Neural progenitor cell (in vitro differentiated cells): ENCODE measurements around the gene SLC45A3. TPM values are rescaled to one million over a fixed set of nuclear protein-coding genes. Genes with fewer than 3 reads are reported as not detected.

ENCODE experiments used
- DNase-seq: peaks from one replicate; pipeline ENCODE4 v3.0.0-alpha.2; 2016; ENCODE audit warnings: low spot score
- H2AFZ ChIP-seq: fragments of 200-600 bp; sonication (generic); replicated peaks from 2 replicates; pipeline ENCODE4 v1.6.1; 2016; ENCODE audit warnings: antibody characterized with exemption
- H3F3A ChIP-seq: fragments of 200-600 bp; sonication (generic); 2 replicates; pipeline ENCODE4 v1.6.1; 2016; ENCODE audit warnings: antibody characterized with exemption, low read depth
- H3K27ac ChIP-seq: fragments of 200-600 bp; sonication (generic); 2 replicates; pipeline ENCODE4 v1.5.1; 2016; ENCODE audit warnings: mild to moderate bottlenecking
- H3K27me3 ChIP-seq: fragments of 200-600 bp; sonication (generic); 2 replicates; pipeline ENCODE4 v1.6.1; 2016; ENCODE audit warnings: mild to moderate bottlenecking, moderate library complexity
- H3K36me3 ChIP-seq: fragments of 200-600 bp; sonication (generic); 2 replicates; pipeline ENCODE4 v1.5.1; 2016
- H3K4me1 ChIP-seq: fragments of 200-600 bp; sonication (generic); 2 replicates; pipeline ENCODE4 v1.6.1; 2016; ENCODE audit warnings: mixed run types
- H3K4me2 ChIP-seq: fragments of 200-600 bp; sonication (generic); 2 replicates; pipeline ENCODE4 v1.6.1; 2016
- H3K4me3 ChIP-seq: fragments of 200-600 bp; sonication (generic); 2 replicates; pipeline ENCODE4 v1.5.1; 2016
- H3K79me2 ChIP-seq: fragments of 200-600 bp; sonication (generic); 2 replicates; pipeline ENCODE4 v1.6.1; 2016; ENCODE audit warnings: low read depth
- H3K9ac ChIP-seq: fragments of 200-600 bp; sonication (generic); 2 replicates; pipeline ENCODE4 v1.6.1; 2016
- H3K9me3 ChIP-seq: fragments of 200-600 bp; sonication (generic); 2 replicates; pipeline ENCODE4 v1.5.1; 2016; ENCODE audit warnings: low read depth
- H4K20me1 ChIP-seq: fragments of 200-600 bp; sonication (generic); 2 replicates; pipeline ENCODE4 v1.6.1; 2016; ENCODE audit warnings: low read depth
- H3K27ac Mint-ChIP-seq: 3 replicates; pipeline ENCODE4 v1.8.0; 2021; ENCODE audit warnings: mixed read lengths
- H3K27me3 Mint-ChIP-seq: 2 replicates; pipeline ENCODE4 v1.8.0; 2022; ENCODE audit warnings: low read depth, mild to moderate bottlenecking, inconsistent platforms, moderate library complexity, mixed read lengths; ENCODE audit not compliant: insufficient read depth
- H3K36me3 Mint-ChIP-seq: 3 replicates; pipeline ENCODE4 v1.8.0; 2021; ENCODE audit warnings: mixed read lengths
- H3K4me1 Mint-ChIP-seq: 3 replicates; pipeline ENCODE4 v1.8.0; 2021; ENCODE audit warnings: mixed read lengths
- H3K4me3 Mint-ChIP-seq: 3 replicates; pipeline ENCODE4 v1.8.0; 2021; ENCODE audit warnings: mild to moderate bottlenecking, moderate library complexity, mixed read lengths
- H3K9me3 Mint-ChIP-seq: 3 replicates; pipeline ENCODE4 v1.8.0; 2020; ENCODE audit warnings: mixed read lengths
- CTCF ChIP-seq: fragments of 200-600 bp; sonication (generic); IDR thresholded peaks from 2 replicates; pipeline ENCODE4 v1.5.1; 2017; ENCODE audit warnings: antibody characterized with exemption, mild to moderate bottlenecking
- EZH2 ChIP-seq: fragments of 200-600 bp; sonication (generic); IDR thresholded peaks from 2 replicates; pipeline ENCODE4 v1.6.1; 2017; ENCODE audit warnings: antibody characterized with exemption, mild to moderate bottlenecking, moderate library complexity
- EZH2phosphoT487 ChIP-seq: fragments of 200-600 bp; sonication (generic); IDR thresholded peaks from 2 replicates; pipeline ENCODE4 v1.6.1; 2017; ENCODE audit warnings: antibody characterized with exemption
- total RNA-seq: library from RNA; depleted of rRNA; stranded (reverse); fragments of >200 nt; gene quantifications from 2 replicates; pipeline ENCODE4 v1.2.3, GENCODE V29; 2015; ENCODE audit warnings: low replicate concordance

SLC45A3 gene
- total RNA-seq, 1 donor from 2014 or later: 5.1 TPM

DNA sequence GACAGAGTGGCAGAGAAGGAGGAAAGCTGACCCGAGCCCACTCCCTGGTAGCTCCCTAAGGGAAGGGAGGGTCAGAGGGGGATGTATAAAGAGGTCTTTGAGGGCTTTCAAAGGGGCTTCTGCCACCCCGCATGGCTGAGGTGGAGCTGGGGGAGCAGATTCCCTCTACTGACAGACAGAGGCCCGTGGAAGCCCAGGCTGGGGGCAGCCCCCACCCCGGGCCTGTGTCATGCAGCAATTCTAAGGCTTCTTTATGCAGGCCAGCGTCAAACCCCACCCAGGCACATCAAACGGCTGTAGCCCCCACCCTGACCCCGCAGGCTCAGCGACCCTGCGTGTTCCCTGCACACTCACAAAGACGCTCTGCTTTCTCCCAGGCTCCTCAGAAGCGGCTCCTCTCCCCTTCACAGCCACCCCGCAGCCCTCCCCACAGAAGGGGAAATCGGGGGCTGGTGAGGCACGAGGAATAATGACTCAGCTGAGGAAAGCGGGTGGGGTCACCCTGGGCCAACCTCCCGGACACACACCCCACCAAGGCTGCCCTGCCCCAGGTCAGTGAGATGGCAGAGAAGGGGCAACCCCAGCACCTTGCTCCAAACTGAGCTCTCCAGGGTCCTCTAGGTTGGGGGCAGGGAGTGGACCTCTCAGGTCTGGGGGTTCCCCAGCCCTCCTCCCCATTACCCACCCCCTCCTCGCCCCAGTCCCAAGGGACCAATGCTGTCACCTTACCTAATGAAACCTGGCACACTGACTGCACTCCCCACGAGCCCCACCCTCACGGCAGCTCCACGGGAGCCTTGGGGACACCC, 10.8 kb downstream of the SLC45A3 start:
- peaks cover 85% of the 10 kb centered on the region for H3K4me1 Mint-ChIP-seq
- H3K4me3 Mint-ChIP-seq: peak overlapping the region; percentile 73
- peak overlapping the region; percentile 95 for H3K27ac ChIP-seq
- peaks cover 41% of the 10 kb centered on the region for H3K79me2 ChIP-seq
- no peak overlapping the region for H3K9ac ChIP-seq
- no peaks in the 10 kb centered on the region for H3K9me3 ChIP-seq
- H3K27ac Mint-ChIP-seq: peak overlapping the region; percentile 93
- H4K20me1 ChIP-seq: peaks cover 26% of the 10 kb centered on the region
- TF ChIP-seq EZH2 (no peak), EZH2phosphoT487 (no peak), CTCF (no peak)
- peak overlapping the region; percentile 43 for H3K4me3 ChIP-seq
- H3K36me3 Mint-ChIP-seq: no peaks in the 10 kb centered on the region
- peaks cover 72% of the 10 kb centered on the region for H3K4me1 ChIP-seq
- H3F3A ChIP-seq: peaks cover 67% of the 10 kb centered on the region
- peaks cover 4% of the 10 kb centered on the region for H3K27me3 Mint-ChIP-seq
- no peaks in the 10 kb centered on the region for H3K9me3 Mint-ChIP-seq
- no peaks in the 10 kb centered on the region for H3K36me3 ChIP-seq
- H2AFZ ChIP-seq: no peak overlapping the region
- no peaks in the 10 kb centered on the region for H3K27me3 ChIP-seq
- peak; percentile 36 for DNase-seq
- peak overlapping the region; percentile 88 for H3K4me2 ChIP-seq

DNA sequence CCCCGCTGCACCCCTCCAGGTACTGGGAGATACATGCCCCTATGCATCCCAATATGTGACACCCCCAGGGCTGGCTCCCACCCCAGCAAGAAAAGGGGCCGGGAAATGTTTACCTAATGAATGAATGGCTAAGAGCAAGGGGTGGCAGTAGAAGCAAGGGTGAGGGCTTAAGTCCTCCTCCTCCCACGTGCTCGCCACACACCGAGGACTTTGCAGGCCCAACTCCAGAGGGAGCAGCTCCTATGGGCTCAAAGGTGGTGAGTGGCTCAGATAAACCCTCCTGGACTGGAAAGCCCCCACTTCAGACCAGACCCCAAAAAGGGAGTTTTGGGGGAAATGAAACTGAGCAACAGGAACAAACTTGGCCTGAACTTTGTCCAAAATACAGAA, 11.4 kb downstream of the SLC45A3 start:
- Histone ChIP-seq H3K4me1 (peaks cover 72% of the 10 kb centered on the region), H3F3A (peaks cover 67% of the 10 kb centered on the region), H3K79me2 (peaks cover 41% of the 10 kb centered on the region), H3K27me3 (no peaks in the 10 kb centered on the region), H3K27ac (no peak overlapping the region), H3K9me3 (no peaks in the 10 kb centered on the region), H3K9ac (no peak overlapping the region), H3K36me3 (no peaks in the 10 kb centered on the region), H2AFZ (no peak overlapping the region), H4K20me1 (peaks cover 27% of the 10 kb centered on the region), H3K4me2 (peak overlapping the region; percentile 88), H3K4me3 (no peak overlapping the region)
- peak; percentile 25 for DNase-seq
- TF ChIP-seq CTCF (no peak), EZH2 (no peak), EZH2phosphoT487 (no peak)
- peaks cover 4% of the 10 kb centered on the region for H3K27me3 Mint-ChIP-seq
- peaks cover 84% of the 10 kb centered on the region for H3K4me1 Mint-ChIP-seq
- no peaks in the 10 kb centered on the region for H3K36me3 Mint-ChIP-seq
- no peaks in the 10 kb centered on the region for H3K9me3 Mint-ChIP-seq
- peak overlapping the region; percentile 67 for H3K4me3 Mint-ChIP-seq
- H3K27ac Mint-ChIP-seq: peak overlapping the region; percentile 97

DNA sequence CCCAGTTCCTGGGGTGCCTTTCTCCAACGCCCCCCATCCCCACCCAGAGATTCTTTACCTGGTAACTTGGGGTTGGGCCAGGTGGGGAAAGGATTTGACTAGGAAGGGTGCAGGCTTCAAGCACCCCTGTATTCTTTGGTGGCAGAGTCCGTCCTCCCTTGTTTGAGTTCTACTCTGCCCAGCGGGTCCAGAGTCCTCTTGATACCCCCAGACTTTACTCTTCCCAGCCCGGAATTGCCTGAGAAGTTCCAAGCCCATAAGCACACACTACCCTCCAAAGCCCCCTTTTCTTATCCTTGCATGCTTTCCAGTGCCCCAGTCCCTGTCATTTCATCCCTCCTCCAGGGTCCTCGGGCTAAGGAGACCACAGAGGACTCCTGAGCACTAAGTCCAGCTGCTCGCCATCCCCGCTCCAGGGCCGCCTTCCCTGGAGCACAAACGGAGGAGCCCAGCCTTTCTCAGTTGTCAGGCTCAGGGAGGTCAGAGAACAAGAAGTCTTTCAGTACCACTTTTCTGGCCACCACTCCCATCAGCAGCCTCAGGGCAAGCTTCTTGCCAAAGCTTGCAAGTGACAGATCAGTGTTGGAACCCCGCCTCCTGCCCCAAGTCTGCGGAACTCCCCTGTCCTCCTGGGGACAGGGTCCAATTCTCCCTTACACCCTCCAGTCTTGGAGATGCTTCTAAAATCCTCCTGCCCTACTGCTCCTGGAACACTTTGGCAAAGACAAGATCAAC, 12.2 kb downstream of the SLC45A3 start:
- Mint-ChIP-seq H3K36me3 (no peaks in the 10 kb centered on the region), H3K27me3 (peaks cover 4% of the 10 kb centered on the region), H3K9me3 (no peaks in the 10 kb centered on the region), H3K4me3 (peak overlapping the region; percentile 48), H3K27ac (peak overlapping the region; percentile 97), H3K4me1 (peaks cover 79% of the 10 kb centered on the region)
- Histone ChIP-seq H3K4me3 (no peak overlapping the region), H4K20me1 (peaks cover 29% of the 10 kb centered on the region), H3K9me3 (no peaks in the 10 kb centered on the region), H3K36me3 (no peaks in the 10 kb centered on the region), H3F3A (peaks cover 61% of the 10 kb centered on the region), H3K4me2 (peak overlapping the region; percentile 88), H3K4me1 (peaks cover 72% of the 10 kb centered on the region), H3K27me3 (no peaks in the 10 kb centered on the region), H2AFZ (no peak overlapping the region), H3K79me2 (peaks cover 39% of the 10 kb centered on the region), H3K27ac (no peak overlapping the region), H3K9ac (no peak overlapping the region)
- peak; percentile 2 for DNase-seq
- TF ChIP-seq CTCF (no peak), EZH2 (no peak), EZH2phosphoT487 (no peak)
